ENCODE data around the gene PTTG1IP2. TPM values are rescaled to one million over a fixed set of nuclear protein-coding genes. Genes with fewer than 3 reads are reported as not detected.

The PTTG1IP2 gene
- total and polyA plus RNA-seq, 10 of the 15 experiments (the other 5 are each of a cell fraction or from before 2014, with no cell fraction given), result not detected

GRCh38 chr7:90536449-90536848, 67.0 kb downstream of the PTTG1IP2 start:
- peak; percentile 25 for DNase-seq (ENCODE audit: low read depth, low spot score)
- no peak overlapping the region for H2AFZ ChIP-seq (ENCODE audit: control insufficient read depth, low read depth, low read length)
- CTCF ChIA-PET, result no interaction called here
- TF ChIP-seq SPI1 (IDR thresholded peaks at IDR 0.05; ENCODE audit: borderline replicate concordance, insufficient read depth, low read depth, low read length) (peak; percentile 76; the same call in 1 of the 2 replicates), IKZF2 (IDR thresholded peaks at IDR 0.05) (peak; percentile 53 to 71; a peak in 3 of 4 replicates), CHD4 (IDR thresholded peaks at IDR 0.05) (no peak), EZH2 (IDR thresholded peaks at IDR 0.05; ENCODE audit: borderline replicate concordance, control insufficient read depth, low read depth, low read length) (no peak), ZNF592 (IDR thresholded peaks at IDR 0.05) (no peak), EP300 (IDR thresholded peaks at IDR 0.05; ENCODE audit: borderline replicate concordance in 1 of 2, control insufficient read depth in 1 of 2, low read depth in 2 of 2, low read length in 2 of 2) (peak in 1 of 2 experiments; percentile 28; a peak in 1 of 4 replicates), IKZF1 (conservative IDR thresholded peaks at IDR 0.05) (peak; percentile 49; the same call in 1 of the 2 replicates), IRF3 (IDR thresholded peaks at IDR 0.05) (no peak), CEBPB (IDR thresholded peaks at IDR 0.05; ENCODE audit: borderline replicate concordance in 1 of 2, low read depth in 2 of 2, low read length in 2 of 2) (no peak), BCL11A (IDR thresholded peaks at IDR 0.05; ENCODE audit: low read depth, low read length) (0 out of 2 replicates have a peak, but pooled peaks have one; percentile 19), ATF7 (IDR thresholded peaks at IDR 0.05; ENCODE audit: low read depth) (0 out of 2 replicates have a peak, but pooled peaks have one; percentile 16), CBX3 (IDR thresholded peaks at IDR 0.05; ENCODE audit: borderline replicate concordance, low read depth) (no peak), NFYB (IDR thresholded peaks at IDR 0.05; ENCODE audit: insufficient read depth, low read depth, low read length) (no peak), POLR2AphosphoS5 (IDR thresholded peaks at IDR 0.05; ENCODE audit: low read length) (no peak), DPF2 (IDR thresholded peaks at IDR 0.05) (peak; percentile 73; the same call in 1 of the 2 replicates), FOXM1 (IDR thresholded peaks at IDR 0.05; ENCODE audit: low read depth, low read length) (no peak)

More at GRCh38 chr7:90536449-90536848, 67.0 kb downstream of the PTTG1IP2 start:
- in situ Hi-C loops (cut with MboI) (no loop called here), intact Hi-C loops (cut with micrococcal nuclease; ENCODE audit: unreplicated experiment) (no loop called here)
- Histone ChIP-seq H3K9me3 (replicated peaks; ENCODE audit: control insufficient read depth, insufficient read depth, low read length) (no peaks in the 10 kb centered on the region; the same call in 2 of the 3 replicates), H3K9ac (ENCODE audit: control insufficient read depth, insufficient read depth, low read length) (no peak overlapping the region), H3K36me3 (ENCODE audit: control insufficient read depth in 2 of 2, insufficient read depth in 2 of 2, low read length in 1 of 2) (no peaks in the 10 kb centered on the region), H4K20me1 (ENCODE audit: control insufficient read depth, insufficient read depth) (no peaks in the 10 kb centered on the region), H3K79me2 (ENCODE audit: control insufficient read depth, insufficient read depth, low read length) (no peaks in the 10 kb centered on the region), H3K27ac (ENCODE audit: control insufficient read depth, insufficient read depth) (no peak overlapping the region), H3K27me3 (replicated peaks in 1 of 2; ENCODE audit: control insufficient read depth in 2 of 2, insufficient read depth in 2 of 2, low read length in 1 of 2) (no peaks in the 10 kb centered on the region; a peak in 1 of 4 replicates), H3K4me1 (ENCODE audit: control insufficient read depth, insufficient read depth, low read length) (peaks cover 4% of the 10 kb centered on the region; the same call in 1 of the 2 replicates), H3K4me3 (no peak overlapping the region), H3K4me2 (ENCODE audit: control insufficient read depth, insufficient read depth) (no peak overlapping the region)
- ChIA-PET SMC1A (ENCODE audit: uncharacterized antibody, unreplicated experiment) (no interaction called here), RAD21 (ENCODE audit: unreplicated experiment) (no interaction called here), POLR2A (no interaction called here)
- no TSS peak for BruUV-seq (replicated peaks)
- WGBS (ENCODE audit: insufficient coverage, insufficient replicate concordance, low lambda C conversion rate, missing lambda C conversion rate), result 0% methylated on average over 3 of the region's 3 CpGs
- ATAC-seq, result peak; percentile 81
- FAIRE-seq, result no peak
